HG02981 (cell line): Measurements from ENCODE around the gene ANKS1A.

Experiments
- ATAC-seq: cut with Tn5 transposase; IDR thresholded peaks from one replicate; pipeline ENCODE4 v1.9.1; 2021; ENCODE audit warnings: mild to moderate bottlenecking, moderate library complexity; ENCODE audit not compliant: unreplicated experiment

ANKS1A gene

DNA sequence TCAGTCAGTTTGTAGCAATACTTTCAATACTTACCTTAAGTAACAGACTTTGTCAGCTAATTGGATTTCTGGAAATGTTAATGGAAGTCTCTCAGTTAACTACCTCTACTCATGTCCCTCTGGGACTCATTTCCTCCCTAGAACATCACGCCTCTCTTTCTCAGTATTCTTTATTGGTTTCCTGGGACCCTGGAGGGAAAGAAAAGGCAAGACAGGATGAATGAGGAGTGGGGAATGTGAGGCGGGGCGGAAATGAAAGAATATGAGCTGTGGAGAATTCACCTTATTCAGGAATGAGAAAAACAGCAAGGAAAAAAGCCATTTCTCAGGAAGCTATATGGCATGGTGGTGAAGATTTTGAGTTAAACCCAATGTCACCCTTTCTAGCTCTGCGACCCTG lies 62.7 kb downstream of the ANKS1A start:
- no peak for ATAC-seq

DNA sequence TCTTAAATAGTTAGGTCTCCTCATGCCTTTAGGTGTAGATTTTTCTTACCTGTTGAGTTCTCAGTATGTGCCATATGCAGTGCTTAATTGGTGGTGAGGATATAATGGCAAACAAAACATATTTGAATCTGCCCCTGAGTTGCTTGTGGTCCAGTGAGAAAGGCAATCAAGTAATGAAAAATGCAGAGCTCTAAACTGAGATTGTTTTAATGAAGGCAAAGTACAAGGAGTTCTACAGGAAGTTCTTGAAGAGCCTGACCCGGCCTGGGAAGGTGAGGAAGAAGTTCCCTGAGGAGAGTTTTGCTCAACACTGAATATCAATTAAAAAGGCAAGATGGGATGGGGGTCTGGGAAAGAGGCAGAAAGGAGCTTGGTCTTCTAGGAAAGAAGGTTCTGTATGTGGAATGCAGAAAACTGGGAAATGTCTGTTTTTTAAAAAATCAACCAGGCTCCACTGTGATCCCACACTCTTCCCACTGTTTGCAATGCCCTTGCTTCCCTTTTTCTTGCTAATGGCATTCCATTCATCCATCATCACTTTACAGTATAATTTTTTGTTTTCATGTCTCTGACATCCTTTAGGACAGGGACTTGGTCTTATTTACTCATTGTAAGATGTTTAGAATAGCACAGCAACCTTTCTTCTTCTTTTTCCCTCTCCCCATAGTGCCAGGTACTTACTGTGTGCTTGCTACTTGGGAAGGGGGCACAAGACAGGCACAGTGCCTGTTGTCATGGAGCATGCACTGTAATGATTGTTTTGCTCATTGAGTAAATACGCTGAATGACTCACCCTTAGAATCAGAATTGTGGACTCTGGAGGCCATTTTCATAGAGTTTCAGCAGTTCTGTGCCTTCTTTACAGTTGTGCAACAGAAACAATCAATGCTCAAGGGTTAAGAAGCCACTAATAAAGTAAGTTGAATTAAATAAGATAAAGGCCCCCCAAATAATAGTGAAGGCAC lies 64.3 kb downstream of the ANKS1A start:
- ATAC-seq: no peak

DNA sequence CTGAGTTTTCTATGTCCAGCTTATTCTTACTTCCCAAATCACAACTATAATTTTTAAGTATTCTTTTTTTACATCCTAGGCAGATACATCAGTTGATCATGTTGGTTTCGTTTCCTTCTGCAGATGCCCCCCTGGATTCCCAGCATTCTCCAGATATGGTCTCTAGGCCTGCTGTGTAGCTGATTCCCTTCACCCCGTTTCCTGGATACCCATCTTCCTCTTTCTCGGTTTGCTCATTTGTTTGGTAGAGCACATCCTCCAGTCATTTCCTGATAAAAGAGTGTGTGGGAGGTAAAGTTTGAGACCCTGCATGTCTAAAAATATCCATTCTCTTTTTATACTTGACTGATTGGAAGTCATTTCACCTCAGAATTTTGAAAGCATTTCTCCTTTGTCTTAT lies 66.4 kb downstream of the ANKS1A start:
- no peak for ATAC-seq

DNA sequence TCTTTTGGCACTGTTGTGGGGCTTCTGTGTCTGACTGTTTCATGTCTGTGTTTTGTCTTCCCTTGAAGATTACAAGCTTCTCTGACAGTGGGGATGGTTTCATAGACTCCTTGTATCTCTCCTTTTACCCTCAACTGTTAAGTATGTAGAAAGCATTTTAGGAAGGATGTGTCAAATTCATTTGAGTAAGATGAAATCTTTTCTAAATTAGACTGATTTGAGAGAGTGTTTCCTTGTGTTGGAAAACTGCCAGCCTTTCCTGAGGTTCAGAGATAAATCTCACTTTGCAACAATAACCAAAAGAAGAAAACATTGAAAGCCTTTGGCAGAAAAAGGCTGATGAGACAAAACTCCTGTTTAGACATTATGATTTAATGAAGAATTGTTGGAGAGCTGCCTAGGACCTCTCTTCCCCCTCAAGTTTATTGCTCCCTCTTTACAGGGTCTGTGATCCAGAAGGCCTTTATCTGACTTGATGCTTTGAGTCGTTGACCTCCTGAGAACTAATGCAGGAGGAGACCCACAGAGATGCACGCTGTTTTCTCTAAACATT lies 68.3 kb downstream of the ANKS1A start:
- no peak for ATAC-seq

DNA sequence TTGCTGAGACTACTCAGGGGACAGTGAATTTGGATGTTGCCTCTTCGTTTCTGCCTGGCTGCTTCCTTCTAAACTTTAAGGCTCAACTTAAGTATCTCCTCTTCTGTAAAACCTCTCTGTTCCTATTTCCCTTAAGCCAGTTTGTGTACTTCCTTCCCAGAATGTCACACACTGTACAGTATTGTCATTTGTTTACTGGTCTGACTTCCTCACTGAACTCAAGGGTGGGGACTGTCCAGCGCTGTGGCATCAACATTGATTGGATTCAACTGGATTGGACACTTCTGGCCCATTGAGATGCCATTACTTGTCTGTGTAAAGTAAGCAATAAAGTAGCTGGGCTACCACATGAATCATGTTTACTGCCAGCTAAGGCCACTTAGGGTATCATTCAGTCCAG lies 69.7 kb downstream of the ANKS1A start:
- ATAC-seq: no peak

DNA sequence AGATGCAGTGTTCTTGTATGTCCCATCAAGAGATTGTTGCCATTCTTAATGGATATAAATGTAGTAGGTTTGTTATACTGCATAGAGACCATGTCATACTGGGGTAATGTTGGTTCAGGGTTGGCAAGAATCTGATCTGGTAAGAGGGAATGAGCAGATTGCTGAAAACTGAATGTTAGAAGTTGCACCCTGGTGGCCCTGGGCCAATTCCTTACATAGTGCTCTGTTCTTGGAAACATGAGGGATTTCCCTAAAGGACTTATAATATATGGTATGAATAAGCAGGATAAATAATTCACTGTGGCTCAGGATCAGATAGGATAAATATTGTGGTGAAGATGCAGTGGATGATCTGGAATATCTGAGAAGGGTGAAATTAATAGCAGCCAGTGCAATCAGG lies 70.2 kb downstream of the ANKS1A start:
- no peak for ATAC-seq

DNA sequence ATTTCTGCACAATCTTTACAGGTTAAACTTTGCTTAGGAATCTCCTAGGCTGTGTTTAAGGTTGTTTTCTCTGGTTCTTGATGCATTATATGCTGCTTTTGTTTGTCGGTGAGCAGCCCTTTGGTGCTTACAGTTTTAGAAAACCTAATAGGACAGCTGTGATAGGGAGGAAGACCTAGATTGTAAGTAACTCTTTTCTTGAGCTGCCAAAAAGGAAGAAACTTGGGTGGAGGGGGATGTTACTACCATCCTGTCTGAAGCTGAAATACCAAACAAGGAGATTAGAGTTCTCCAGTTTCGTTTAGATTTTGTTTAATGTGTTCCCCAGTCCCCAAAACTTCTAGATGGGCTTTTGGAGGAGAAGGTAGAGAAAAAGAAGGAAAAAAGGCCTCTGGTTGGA lies 72.0 kb downstream of the ANKS1A start:
- no peak for ATAC-seq

DNA sequence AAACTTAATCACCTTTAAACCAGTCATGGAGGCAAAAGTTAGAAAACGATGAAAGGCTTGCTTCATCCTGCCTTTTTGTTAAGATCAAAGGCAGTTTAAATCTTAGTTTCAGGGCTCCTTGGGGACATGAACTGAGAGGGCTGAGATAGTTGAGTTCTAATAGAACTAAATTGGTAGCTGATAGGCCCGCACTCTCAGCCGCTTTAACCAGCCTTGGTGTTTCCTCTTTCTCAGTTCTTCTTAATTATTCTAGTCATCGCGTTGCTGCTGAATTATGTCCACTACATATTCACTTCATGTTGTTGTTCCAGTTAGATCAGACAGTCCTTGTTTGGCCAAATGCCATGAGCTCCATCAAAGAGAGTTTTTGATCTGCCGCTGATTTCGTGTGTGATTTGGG lies 72.5 kb downstream of the ANKS1A start:
- no peak for ATAC-seq

DNA sequence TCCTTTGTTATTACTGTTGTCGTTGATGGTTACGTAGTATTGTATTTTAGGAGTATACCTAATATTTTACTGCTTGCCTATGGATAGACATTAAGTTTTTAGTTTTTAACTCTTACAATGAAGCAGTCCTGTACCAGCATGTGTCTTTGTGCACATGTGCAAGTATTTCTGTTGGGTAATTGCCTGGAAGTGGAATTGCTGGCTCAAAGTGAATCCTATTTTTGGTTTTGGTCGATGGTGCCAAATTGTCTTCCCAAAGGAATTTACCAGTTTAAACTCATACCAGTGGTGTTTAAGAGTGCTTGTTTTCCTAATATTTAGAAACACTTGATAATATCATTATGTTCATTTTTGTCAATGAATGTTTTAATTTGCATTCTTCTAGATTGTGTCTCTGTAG lies 75.5 kb downstream of the ANKS1A start:
- no peak for ATAC-seq

DNA sequence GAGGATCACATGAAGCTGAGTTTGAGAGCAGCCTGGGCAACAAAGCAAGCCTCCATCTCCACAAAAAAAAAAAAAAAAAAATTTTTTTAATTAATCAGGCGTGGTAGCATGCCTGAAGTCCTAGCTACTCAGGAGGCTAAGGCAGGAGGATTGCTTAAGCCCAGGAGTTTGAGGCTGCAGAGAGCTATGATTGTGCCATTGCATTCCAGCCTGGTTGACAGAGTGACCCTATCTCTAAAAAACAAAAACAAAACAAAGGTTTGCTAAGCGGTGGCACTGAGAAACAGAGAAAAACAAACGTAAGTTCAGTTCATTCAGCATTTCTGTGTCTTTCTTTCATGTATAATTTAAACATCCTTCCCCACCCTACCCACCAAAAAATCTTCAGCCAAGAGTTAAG lies 78.4 kb downstream of the ANKS1A start:
- no peak for ATAC-seq

DNA sequence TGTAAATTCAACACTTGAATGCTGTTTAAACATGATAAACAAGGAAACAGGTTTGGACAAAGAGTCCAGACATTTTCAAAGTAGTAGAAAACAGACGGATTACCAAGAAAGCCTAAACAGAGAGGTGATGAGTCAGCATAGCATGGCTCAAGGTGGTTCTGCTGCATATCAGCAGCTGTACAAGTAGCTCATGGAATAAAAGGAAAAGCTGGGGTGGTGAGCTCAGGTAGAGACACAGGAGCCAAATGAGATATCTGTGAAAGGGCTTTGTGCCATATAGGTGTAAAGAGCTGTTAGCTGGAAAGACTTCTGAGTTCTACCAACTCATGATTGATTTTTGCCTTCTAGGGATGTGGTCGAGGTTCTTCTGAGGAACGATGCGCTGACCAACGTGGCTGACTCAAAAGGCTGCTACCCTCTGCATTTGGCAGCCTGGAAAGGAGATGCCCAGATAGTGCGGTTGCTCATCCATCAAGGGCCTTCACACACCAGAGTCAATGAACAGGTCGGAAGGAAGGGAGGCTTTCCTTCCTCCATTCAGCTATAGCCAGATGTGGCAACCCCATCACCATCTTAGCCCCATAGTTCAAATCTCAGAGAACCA lies 80.7 kb downstream of the ANKS1A start:
- no peak for ATAC-seq

DNA sequence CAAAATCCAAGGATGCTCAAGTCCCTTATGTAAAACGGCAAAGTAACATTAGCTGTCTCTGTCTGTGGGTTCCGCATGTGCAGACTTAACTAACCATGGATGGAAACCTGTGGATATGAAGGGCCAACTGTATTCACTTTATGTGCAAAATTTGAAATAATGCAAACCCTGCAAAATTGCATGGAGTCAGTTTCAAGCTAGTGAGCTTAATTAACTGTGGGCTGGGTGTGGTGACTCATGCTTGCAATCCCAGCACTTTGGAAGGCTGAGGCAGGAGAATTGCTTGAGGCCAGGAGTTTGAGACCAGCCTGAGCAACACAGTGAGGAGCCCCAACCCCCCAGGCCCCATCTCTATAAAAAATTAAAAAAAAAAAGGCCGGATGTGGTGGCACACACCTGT lies 81.4 kb downstream of the ANKS1A start:
- ATAC-seq: no peak

DNA sequence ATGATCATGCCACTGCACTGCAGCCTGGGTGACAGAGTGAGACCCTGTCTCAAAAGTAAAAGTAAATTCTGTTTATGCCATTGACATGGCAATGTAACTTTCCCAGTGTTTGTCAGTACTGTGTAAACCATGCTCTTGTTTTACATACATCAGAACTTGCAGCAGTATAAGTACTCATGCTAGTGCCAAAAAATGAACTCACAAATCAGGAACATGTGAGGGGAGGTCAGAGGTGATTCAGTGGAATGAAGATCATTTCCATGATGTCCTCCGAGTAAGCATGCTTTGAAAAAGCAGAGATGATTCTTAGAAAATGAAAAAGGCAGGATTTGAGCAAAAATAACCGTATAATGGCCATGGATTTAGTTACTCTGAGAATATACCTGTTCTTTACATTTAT lies 81.9 kb downstream of the ANKS1A start:
- no peak for ATAC-seq

DNA sequence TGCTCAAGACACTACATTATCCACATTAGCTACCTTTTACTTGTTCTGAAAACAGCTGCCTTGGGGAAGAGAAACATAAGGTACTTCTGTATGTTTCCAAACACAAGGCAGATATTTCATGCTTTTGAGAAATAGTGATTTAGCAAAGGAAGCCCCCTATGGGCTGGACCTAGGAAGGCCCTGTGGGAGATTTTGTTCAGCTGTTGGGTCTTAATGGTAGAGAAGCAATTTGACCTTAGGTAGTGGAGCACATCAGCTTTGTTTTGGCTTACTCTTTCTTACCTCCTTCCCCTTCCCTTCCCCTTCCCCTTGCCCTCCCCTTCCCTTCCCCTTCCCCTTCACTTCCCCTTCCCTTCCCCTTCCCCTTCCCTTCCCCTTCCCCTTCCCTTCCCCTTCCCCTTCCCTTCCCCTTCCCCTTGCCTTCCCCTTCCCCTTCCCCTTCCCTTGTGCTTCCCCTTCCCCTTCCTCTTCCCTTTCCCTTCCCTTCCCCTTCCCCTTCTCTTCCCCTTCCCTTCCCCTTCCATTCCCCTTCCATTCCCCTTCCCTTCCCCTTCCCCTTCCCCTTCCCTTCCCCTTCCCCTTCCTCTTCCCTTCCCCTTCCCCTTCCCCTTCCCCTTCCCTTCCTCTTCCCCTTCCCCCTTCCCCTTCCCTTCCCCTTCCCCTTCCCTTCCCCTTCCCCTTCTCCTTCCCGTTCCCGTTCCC lies 84.6 kb downstream of the ANKS1A start:
- no peak for ATAC-seq

DNA sequence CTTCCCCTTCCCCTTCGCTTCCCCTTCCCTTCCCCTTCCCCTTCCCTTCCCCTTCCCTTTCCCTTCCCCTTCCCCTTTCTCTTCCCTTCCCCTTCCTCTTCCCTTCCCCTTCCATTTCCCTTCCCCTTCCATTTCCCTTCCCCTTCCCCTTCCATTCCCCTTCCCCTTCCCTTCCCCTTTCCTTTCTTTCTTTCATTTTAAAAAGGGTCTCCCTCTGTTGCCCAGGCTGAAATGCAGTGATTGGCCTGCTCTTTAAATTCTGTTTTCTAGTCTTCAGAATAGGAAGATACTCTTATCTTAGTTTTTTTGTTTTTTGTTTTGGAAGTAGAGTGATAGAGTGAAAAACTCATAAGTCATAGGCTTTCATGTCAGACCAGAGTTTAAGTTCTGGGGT lies 85.2 kb downstream of the ANKS1A start:
- no peak for ATAC-seq

DNA sequence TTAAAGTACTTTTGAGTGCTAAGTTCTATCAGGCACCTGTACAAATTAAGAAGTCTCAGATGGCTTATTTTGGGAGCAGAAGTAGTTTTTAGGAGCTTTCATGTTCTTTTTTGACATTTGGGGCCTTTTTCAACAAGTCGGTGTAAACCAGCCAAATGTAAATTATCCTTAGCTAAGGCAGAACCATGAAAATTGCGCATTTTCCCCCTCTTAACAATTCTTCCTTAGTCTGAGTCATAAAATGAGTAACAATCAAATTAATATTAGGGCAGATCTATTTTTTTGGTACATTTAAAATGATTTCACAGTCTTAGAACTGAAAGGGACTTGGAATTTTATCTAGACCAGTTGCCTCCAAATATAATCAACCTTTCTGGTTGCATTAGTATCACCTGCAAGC lies 87.2 kb downstream of the ANKS1A start:
- ATAC-seq: no peak

DNA sequence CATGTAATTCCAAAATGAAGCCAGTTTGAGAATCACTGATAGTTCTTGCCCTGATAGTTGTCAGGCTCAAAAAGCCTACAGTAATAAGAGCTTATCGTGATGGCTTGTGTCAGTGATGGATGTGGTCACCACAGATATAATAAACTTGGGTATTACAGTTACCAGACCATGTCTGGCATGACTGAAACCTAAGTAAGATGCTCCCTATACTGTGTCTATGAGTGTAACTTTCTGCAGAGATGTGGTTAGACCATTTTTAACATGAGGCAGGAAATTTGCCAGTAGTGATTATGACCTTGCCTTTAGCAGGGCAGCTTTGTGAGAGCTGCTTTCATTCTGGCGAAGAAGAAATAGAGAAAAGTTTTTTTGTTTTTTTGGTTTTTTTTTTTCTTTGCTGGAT lies 90.2 kb downstream of the ANKS1A start:
- no peak for ATAC-seq

DNA sequence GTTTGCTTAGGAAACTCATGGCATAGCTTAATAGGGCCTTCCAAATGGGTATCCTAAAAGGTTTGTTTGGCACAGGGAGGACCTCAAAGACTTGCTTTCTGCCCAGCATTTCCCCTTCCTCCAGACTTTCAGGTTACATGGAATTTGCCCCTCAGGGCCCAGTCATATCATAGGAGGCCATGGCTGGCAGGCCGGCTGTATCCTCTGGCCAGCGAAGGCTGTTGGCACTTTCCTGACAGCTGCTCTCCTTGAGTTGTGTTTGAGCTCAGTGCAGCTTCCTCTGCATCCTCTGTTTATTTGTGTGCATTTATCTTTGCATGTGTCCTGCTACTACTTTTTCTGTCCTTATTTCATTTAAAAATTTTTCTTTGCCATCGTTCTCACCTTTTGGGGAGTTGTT lies 90.9 kb downstream of the ANKS1A start:
- no peak for ATAC-seq

DNA sequence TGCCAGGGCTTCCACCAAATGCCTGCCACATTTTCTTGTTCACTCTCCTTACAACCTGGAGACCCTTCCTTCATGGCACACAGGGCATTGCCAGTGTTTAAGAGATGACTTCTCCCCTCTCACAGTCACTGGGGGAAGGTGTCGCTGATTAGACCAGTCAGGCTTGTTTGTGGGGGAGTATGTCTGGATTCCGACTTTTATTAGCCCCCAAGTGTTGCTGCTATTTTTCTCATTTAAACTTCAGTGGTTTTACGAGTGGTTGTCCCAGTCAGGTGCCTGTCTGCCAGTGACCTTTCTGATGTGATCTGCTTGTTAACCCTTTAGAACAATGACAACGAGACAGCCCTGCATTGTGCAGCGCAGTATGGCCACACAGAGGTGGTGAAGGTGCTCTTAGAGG lies 92.3 kb downstream of the ANKS1A start:
- no peak for ATAC-seq

DNA sequence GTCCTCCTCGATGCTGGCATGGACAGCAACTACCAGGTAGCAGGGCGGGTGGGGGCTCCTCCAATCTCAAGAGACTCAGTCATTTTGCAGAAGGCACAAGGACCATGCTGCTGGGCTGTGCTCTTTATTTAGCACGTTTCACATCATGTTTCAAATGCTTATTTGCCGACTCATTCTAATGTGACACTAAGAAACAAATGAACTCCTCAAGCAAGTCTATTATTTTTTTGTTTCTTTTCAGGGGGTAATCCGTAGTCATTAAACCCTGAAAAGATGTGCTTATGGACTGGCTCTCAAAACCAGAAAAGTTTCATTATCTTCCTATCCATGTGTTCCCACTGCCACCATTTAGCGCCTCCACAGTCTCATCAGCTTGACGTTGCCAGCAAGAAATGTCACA lies 92.9 kb downstream of the ANKS1A start:
- no peak for ATAC-seq

DNA sequence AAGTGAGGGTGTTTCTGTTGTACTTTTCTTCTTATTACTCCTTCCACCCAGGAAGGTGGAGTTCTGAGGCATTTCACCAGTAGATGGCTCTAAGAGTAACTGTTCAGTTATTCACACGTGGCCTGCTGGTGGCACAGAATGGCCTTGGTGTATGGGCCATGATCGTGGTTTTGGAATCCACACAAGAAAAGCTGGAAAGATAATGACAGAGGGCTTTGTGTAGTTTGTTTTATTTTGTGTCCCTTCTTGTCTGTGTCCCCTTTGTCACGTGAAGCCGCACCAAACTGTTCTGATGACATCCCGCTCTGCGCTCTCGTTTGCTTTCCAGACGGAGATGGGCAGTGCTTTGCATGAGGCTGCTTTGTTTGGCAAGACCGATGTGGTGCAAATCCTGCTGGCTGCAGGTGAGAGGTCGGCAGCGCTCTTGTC lies 93.4 kb downstream of the ANKS1A start:
- ATAC-seq: no peak

DNA sequence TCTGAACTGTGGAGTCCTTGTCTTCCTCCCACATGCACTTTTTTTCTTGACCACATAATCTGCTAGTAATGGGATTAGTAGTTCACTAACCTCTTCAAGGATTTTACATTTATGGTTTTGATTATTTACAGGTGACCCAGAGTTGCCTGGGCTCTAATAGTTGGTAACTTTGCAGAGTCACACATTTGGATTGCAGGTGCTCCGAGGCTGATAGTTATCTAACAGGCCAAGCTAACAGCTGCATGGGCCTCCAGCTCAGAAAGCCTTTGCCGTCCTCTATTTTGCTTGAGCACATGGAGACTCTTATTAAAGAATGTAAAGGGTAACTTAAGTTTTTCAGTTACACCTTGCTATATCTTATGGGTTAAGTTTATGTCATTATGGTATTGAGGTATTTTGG lies 95.4 kb downstream of the ANKS1A start:
- no peak for ATAC-seq
